HepG2 (cell line): ENCODE results near the gene PSMB10. TPM values are rescaled to one million over a fixed set of nuclear protein-coding genes. Genes with fewer than 3 reads are reported as not detected.

Experiments
- AGO2 ChIP-seq: fragments of 200-400 bp; formaldehyde crosslinking; optimal IDR thresholded peaks from 2 replicates; pipeline ENCODE3; 2017; ENCODE audit warnings: mild to moderate bottlenecking, low read depth, low read length, moderate library complexity
- FOXO1 ChIP-seq: sonication (generic); formaldehyde crosslinking; IDR thresholded peaks from 2 replicates; pipeline ENCODE4 v1.4.0; 2020; ENCODE audit warnings: missing genetic modification reagents
- GATAD1 ChIP-seq: IDR thresholded peaks from 2 replicates; pipeline ENCODE4 v1.6.1; 2016; ENCODE audit warnings: missing genetic modification reagents, missing compliant biosample characterization
- JUND ChIP-seq: sonication (generic); formaldehyde crosslinking; IDR thresholded peaks from 2 replicates; pipeline ENCODE4 v1.8.0; 2022; ENCODE audit warnings: mild to moderate bottlenecking, missing genetic modification reagents
- MXD4 ChIP-seq: IDR thresholded peaks from 2 replicates; pipeline ENCODE4 v1.6.1; 2016; ENCODE audit warnings: mild to moderate bottlenecking, missing biosample characterization, missing genetic modification reagents
- NFAT5 ChIP-seq: sonication (generic); formaldehyde crosslinking; IDR thresholded peaks from 2 replicates; pipeline ENCODE4 v1.4.0; 2020; ENCODE audit warnings: missing genetic modification reagents
- NFYC ChIP-seq: IDR thresholded peaks from 2 replicates; pipeline ENCODE4 v1.6.1; 2016; ENCODE audit warnings: missing genetic modification reagents, missing compliant biosample characterization
- POLR2AphosphoS5 ChIP-seq: IDR thresholded peaks from 2 replicates; pipeline ENCODE4 v1.6.1; 2012; ENCODE audit warnings: low read depth, low read length
- SNAI1 ChIP-seq: sonication (generic); formaldehyde crosslinking; IDR thresholded peaks from 2 replicates; pipeline ENCODE4 v1.5.0; 2020; ENCODE audit warnings: mild to moderate bottlenecking, missing genetic modification reagents, borderline replicate concordance
- TFAP4 ChIP-seq: sonication (generic); IDR thresholded peaks from 2 replicates; pipeline ENCODE4 v1.6.1; 2016; ENCODE audit warnings: low read depth, borderline replicate concordance
- ZBTB44 ChIP-seq: sonication (generic); formaldehyde crosslinking; IDR thresholded peaks from 2 replicates; pipeline ENCODE4 v1.4.0; 2020; ENCODE audit warnings: missing genetic modification reagents
- ZNF253 ChIP-seq: sonication (generic); formaldehyde crosslinking; IDR thresholded peaks from 2 replicates; pipeline ENCODE4 v1.8.0; 2022; ENCODE audit warnings: mild to moderate bottlenecking, missing genetic modification reagents, borderline replicate concordance
- ZNF44 ChIP-seq: sonication (generic); formaldehyde crosslinking; IDR thresholded peaks from 2 replicates; pipeline ENCODE4 v1.5.1; 2020; ENCODE audit warnings: mild to moderate bottlenecking, missing genetic modification reagents
- ZNF558 ChIP-seq: sonication (generic); formaldehyde crosslinking; IDR thresholded peaks from 2 replicates; pipeline ENCODE4 v1.9.0; 2022; ENCODE audit warnings: mild to moderate bottlenecking, missing genetic modification reagents, borderline replicate concordance
- ZNF576 ChIP-seq: sonication (generic); formaldehyde crosslinking; IDR thresholded peaks from 2 replicates; pipeline ENCODE4 v1.4.0; 2020; ENCODE audit warnings: mild to moderate bottlenecking, missing genetic modification reagents
- ZNF639 ChIP-seq: conservative IDR thresholded peaks from 2 replicates; pipeline ENCODE4 v1.6.1; 2018; ENCODE audit warnings: missing genetic modification reagents
- ZNF781 ChIP-seq: sonication (generic); formaldehyde crosslinking; IDR thresholded peaks from 2 replicates; pipeline ENCODE4 v1.5.1; 2020; ENCODE audit warnings: borderline replicate concordance, mild to moderate bottlenecking, missing genetic modification reagents; ENCODE audit errors: not compliant biosample characterization
- ZNF891 ChIP-seq: sonication (generic); formaldehyde crosslinking; IDR thresholded peaks from 2 replicates; pipeline ENCODE4 v1.5.0; 2020; ENCODE audit warnings: mild to moderate bottlenecking, missing genetic modification reagents
- ZSCAN31 ChIP-seq: sonication (generic); formaldehyde crosslinking; IDR thresholded peaks from 2 replicates; pipeline ENCODE4 v1.5.0; 2020; ENCODE audit warnings: low read depth, mild to moderate bottlenecking, missing genetic modification reagents
- polyA plus RNA-seq, 8 experiments: library from polyadenylated mRNA; depleted of rRNA in 3 of 8; stranded (reverse) in 7 of 8; unstranded in 1 of 8; fragments of >200 nt; fragmentation: Illumina TruSeq in 4 of 8; extraction: Trizol in 4 of 8; gene quantifications; 2 replicates each; pipeline versions ENCODE4 v1.2.1 to v1.2.3, GENCODE V29; 2011 to 2016; ENCODE audit warnings: low read depth in 4 of 8, missing spikeins in 1 of 8, mixed read lengths in 1 of 8; ENCODE audit not compliant: insufficient read depth in 1 of 8
- total RNA-seq, 5 experiments: library from RNA; depleted of rRNA; stranded (reverse); fragments of >200 nt; fragmentation: Illumina TruSeq; extraction: Trizol; gene quantifications; 2 replicates each; pipeline ENCODE4 v1.2.3, GENCODE V29; 2016; ENCODE audit warnings: low read depth in 1 of 5

Gene PSMB10
- total and polyA plus RNA-seq, 2 of the 13 experiments (the other 11 are each of a cell fraction or from before 2014, with no cell fraction given) = 12.7 to 65.9 TPM

- TF ChIP-seq MXD4 (CRISPR knock-in tag) = peak; percentile 46; the same call in 1 of the 2 replicates
- peak; percentile 40; the same call in 1 of the 2 replicates for TF ChIP-seq GATAD1 (CRISPR knock-in tag)
- TF ChIP-seq ZNF891 (CRISPR knock-in tag) = no peak; the same call in 1 of the 2 replicates
- no peak for TF ChIP-seq ZBTB44
- TF ChIP-seq TFAP4 = peak; percentile 32; the same call in 1 of the 2 replicates
- peak; percentile 20 for TF ChIP-seq ZNF781 (CRISPR knock-in tag)
- TF ChIP-seq AGO2 = peak; percentile 99
- no peak for TF ChIP-seq JUND
- 0 out of 2 replicates have a peak, but pooled peaks have one; percentile 12 for TF ChIP-seq ZNF576 (CRISPR knock-in tag)
- peak; percentile 15; the same call in 1 of the 2 replicates for TF ChIP-seq ZSCAN31 (CRISPR knock-in tag)
- TF ChIP-seq NFAT5 (CRISPR knock-in tag) = no peak
- TF ChIP-seq ZNF253 = no peak
- TF ChIP-seq ZNF639 (CRISPR knock-in tag) = peak; percentile 54; the same call in 1 of the 2 replicates
- no peak; the same call in 1 of the 2 replicates for TF ChIP-seq ZNF558 (CRISPR knock-in tag)
- TF ChIP-seq ZNF44 = peak; percentile 91; the same call in 1 of the 2 replicates
- peak; percentile 92 for TF ChIP-seq POLR2AphosphoS5
- peak; percentile 39; the same call in 1 of the 2 replicates for TF ChIP-seq NFYC (CRISPR knock-in tag)
- TF ChIP-seq FOXO1 (CRISPR knock-in tag) = peak; percentile 67
- TF ChIP-seq SNAI1 (CRISPR knock-in tag) = 0 out of 2 replicates have a peak, but pooled peaks have one; percentile 52
Observed at GRCh38 chr16:67943619-67944504, 7.2 kb upstream of the PSMB10 start, which contains the start of gene LCAT (continued).
